ENCODE data around the gene FRYL.

- TF ChIP-seq SIN3A (conservative IDR thresholded peaks at IDR 0.05 in 1 of 2, IDR thresholded peaks at IDR 0.05 in 1 of 2; ENCODE audit: low read depth in 1 of 2, low read length in 2 of 2) (no peak), FOSL1 (IDR thresholded peaks at IDR 0.05; ENCODE audit: insufficient read depth, low read depth, low read length) (no peak), HDAC2 (IDR thresholded peaks at IDR 0.05; ENCODE audit: borderline replicate concordance in 1 of 2, low read depth in 2 of 2, low read length in 2 of 2) (no peak), POLR2A (IDR thresholded peaks at IDR 0.05; ENCODE audit: control extremely low read depth in 1 of 2, low read depth in 2 of 2, low read length in 2 of 2) (no peak), CBX5 (IDR thresholded peaks at IDR 0.05; ENCODE audit: low read depth, low read length) (no peak), SP1 (IDR thresholded peaks at IDR 0.05; ENCODE audit: low read depth, low read length) (no peak)
- TF ChIP-seq, protein P1, sequence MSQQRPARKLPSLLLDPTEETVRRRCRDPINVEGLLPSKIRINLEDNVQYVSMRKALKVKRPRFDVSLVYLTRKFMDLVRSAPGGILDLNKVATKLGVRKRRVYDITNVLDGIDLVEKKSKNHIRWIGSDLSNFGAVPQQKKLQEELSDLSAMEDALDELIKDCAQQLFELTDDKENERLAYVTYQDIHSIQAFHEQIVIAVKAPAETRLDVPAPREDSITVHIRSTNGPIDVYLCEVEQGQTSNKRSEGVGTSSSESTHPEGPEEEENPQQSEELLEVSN (IDR thresholded peaks at IDR 0.05): no peak
These were observed 222.6 kb downstream of the FRYL start for GRCh38 chr4:48557478-48557877.

Data from H1 (cell line).